Ecto neural progenitor cell (in vitro differentiated cells): ENCODE results near the gene NECAB2.

Source experiments
- DNase-seq: peaks from one replicate; pipeline ENCODE4 v3.0.0-alpha.2; 2018; ENCODE audit warnings: low spot score

The NECAB2 gene

GRCh38 chr16:83952940-83953795 is 14.9 kb upstream of the NECAB2 start, which contains the start of gene OSGIN1:
OSGIN1 (plus strand) TSS chr16:83953240; CDS start chr16:83957672, 4,432 bp downstream.
- DNase-seq, result peak; percentile 63

- no peak for DNase-seq
These were observed 14.1 kb upstream of the NECAB2 start for GRCh38 chr16:83953796-83954576.

GRCh38 chr16:83954577-83955016 is 13.4 kb upstream of the NECAB2 start:
- no peak for DNase-seq

GRCh38 chr16:83955218-83956130 is 12.6 kb upstream of the NECAB2 start:
- no peak for DNase-seq

GRCh38 chr16:83956336-83957289 is 11.4 kb upstream of the NECAB2 start:
- DNase-seq, result peak; percentile 90

- no peak for DNase-seq
These were observed 10.7 kb upstream of the NECAB2 start for GRCh38 chr16:83957296-83957855.

GRCh38 chr16:83958137-83958845 is 9.8 kb upstream of the NECAB2 start:
- no peak for DNase-seq

GRCh38 chr16:83958846-83959565 is 9.0 kb upstream of the NECAB2 start:
- DNase-seq, result no peak

GRCh38 chr16:83959656-83960434 is 8.2 kb upstream of the NECAB2 start:
- no peak for DNase-seq

GRCh38 chr16:83960521-83961249 is 7.4 kb upstream of the NECAB2 start:
- no peak for DNase-seq

GRCh38 chr16:83961591-83961990 is 6.5 kb upstream of the NECAB2 start:
- DNase-seq, result no peak

GRCh38 chr16:83963277-83964119 is 4.5 kb upstream of the NECAB2 start:
- no peak for DNase-seq

GRCh38 chr16:83964684-83965443 is 3.2 kb upstream of the NECAB2 start:
- DNase-seq, result no peak

GRCh38 chr16:83965444-83966152 is 2.4 kb upstream of the NECAB2 start:
- no peak for DNase-seq

- no peak for DNase-seq
These were observed 1.8 kb upstream of the NECAB2 start for GRCh38 chr16:83966153-83966696.
